Epithelial cell of prostate (primary cell): ENCODE results near the gene CDH13.

Experiments used
- DNase-seq: peaks from one replicate; pipeline ENCODE4 v3.0.0-alpha.2; 2011; ENCODE audit warnings: low read depth, low spot score
- H3K27ac ChIP-seq: fragments of 450-650 bp; 2 replicates; pipeline ENCODE4 v1.5.1; 2017; ENCODE audit warnings: mild to moderate bottlenecking

Gene CDH13

DNA sequence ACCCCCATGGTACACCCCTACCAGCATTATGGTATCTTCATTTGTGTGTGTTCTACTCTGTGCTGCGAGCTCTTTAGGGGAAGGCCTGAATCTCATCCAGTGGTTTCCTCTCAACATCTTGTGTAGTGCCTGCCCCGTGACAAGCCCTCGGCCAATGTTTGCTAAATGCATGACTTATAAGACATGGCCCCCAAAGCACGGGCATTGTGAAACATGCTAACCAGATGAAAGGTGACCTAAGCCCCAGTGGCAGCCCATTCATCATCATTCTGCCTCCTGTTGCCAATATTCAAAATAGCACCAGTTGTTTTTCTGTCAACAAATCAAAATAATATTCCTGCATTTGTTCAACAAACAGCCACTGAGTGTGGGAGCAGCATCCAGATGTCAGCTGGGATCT is 1072.2 kb downstream of the CDH13 start:
- H3K27ac ChIP-seq: no peak overlapping the region
- DNase-seq: no peak

DNA sequence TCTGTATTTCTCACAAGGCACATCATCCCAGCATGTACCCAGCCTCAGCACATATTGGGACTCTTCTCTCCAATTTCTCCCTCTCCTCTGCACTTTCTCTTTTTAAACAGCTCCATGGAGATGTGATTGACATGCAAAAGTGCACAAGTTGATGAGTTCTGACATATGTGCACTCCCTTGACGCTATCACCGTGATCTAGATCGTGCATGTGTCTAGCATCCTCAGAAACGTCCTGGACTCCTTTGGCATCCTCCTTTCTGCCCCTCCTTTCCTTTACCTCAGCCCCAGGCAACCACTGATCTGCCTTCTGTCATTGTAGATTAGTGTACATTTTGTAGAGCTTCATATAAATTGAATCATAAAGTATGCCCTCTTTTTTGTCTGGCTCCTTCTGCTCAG is 1073.0 kb downstream of the CDH13 start:
- H3K27ac ChIP-seq: no peak overlapping the region
- no peak for DNase-seq

DNA sequence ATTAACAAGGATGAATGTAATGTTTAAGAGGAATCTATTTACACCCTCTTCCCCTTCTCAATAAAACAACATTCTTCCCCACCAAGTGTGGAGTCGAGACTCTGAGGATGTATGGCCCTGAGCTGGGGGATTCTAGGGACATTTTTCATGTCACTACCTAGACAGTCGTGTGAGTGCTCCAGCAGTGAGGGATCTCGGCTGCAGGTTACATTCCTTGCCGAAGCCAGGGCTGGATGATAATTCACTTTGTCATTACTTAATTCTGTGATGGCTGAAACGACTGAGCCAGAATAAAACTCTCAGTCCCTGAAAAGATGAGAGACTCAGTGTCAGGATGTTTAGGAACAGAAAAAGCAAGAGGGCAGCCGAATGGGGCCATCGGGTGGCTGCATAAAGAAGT is 1074.1 kb downstream of the CDH13 start:
- DNase-seq: no peak
- H3K27ac ChIP-seq: no peak overlapping the region

DNA sequence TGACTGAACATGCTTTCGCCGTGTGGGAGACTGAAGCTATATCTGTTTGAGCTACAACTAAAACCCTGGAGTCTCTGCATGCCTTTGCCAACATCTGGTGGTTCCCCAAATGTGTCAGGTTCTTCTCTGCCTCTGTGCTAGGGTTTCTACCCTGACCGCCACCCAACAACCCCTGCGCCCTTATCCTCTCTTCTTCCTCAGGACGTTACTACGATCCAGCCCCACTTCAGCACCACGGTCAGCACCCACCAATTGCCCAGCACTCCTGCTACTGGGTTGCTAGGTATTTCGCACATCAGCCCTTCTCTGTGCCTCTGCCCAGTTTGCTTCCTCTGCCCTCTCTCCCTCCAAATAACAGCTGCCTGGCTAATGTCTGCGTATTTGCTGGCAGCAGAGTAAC is 1074.7 kb downstream of the CDH13 start:
- no peak for DNase-seq
- no peak overlapping the region for H3K27ac ChIP-seq

DNA sequence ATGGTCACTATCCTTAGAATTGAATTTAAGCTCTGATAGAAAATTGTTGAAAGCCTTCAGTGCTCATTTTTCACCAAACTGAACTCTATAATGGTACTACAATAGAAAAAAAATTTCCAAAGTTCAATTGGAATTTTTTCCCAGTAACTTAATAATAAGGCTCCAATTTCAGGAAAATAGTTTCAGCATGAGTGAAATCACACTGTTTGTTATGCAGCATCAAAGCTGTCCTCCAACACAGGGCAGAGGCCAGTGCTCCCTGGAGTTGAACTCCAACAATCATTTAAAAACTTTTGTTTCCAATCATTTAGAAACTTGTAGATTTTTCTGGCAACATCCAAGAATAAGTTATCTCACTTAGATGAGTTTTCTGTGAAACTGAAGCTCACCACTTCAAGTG is 1077.9 kb downstream of the CDH13 start:
- H3K27ac ChIP-seq: no peak overlapping the region
- no peak for DNase-seq

DNA sequence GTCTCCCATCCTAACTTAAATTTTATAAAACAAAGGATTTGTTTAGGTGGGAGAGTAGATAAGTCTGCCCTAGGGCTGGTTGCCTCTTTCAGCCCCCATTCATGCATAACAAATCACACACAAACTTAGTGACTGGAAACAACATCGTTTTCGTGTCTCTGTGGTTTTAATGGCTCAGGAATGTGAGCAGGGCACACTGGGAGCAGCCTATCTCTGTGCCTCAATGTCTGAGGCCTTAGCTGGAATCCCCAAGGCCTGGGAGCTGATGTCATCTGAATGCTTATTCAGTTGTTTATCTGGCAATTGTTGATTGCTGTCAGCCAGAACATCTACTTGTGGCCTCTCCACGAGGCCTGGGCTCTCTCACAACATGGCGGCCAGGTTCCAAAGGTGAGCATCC is 1079.1 kb downstream of the CDH13 start:
- no peak for DNase-seq
- no peak overlapping the region for H3K27ac ChIP-seq

DNA sequence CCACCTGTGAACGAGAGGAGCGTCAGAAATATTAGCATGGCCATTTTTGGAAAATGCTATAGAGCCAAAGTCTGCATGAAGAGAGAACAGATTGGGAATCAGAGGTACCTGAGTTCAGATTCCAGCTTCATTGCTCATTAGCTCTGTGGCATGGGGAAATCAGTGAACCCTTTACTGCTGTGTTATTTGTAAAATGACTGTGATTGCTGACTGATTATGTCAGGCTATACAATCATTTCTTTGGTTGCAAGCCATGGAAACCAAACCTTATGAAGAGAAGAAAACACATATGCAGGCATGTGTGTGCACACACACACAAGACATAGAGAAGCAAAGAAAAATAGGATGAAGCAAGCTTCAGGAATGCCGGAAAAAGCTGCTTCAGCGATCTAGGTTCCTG is 1079.6 kb downstream of the CDH13 start:
- DNase-seq: no peak
- no peak overlapping the region for H3K27ac ChIP-seq

DNA sequence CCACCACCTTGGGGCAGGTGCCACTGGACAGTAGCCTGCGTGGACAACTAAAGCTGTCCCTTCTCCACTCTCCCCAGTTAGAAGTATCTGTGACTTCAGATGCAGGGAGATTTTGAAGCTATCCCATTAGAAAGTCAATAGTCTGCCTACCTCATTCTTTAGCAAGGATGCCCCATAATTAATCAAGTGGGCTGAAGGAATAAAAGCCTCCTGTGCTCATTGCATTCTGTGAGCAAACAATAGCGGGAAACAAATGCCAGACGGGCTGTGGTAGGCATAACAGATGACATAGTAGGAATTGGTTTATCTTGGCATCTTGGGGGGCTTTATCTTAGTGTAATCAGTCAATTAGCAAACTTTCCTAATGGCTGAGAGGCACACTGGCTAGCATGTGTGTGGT is 1084.3 kb downstream of the CDH13 start:
- no peak for DNase-seq
- H3K27ac ChIP-seq: no peak overlapping the region

DNA sequence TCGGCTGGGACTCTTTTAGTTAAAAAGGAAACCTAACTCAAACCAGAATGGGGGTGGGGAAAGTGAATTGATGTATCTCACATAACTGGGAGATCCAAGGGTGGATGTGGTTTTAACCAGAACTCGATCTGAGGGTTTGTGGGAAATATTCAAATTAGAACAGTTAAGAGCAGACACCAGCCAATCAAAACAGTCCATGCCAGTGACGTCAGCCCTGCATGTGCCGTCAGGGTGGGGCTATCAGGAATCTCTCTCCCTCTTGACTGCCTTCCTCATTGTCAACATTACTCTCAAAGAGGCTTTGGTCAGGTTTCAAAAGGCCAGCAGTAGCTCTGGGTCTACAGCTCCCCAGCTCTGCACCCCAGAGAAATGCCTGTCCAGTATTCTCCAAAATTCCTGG is 1086.8 kb downstream of the CDH13 start:
- H3K27ac ChIP-seq: no peak overlapping the region
- DNase-seq: no peak

DNA sequence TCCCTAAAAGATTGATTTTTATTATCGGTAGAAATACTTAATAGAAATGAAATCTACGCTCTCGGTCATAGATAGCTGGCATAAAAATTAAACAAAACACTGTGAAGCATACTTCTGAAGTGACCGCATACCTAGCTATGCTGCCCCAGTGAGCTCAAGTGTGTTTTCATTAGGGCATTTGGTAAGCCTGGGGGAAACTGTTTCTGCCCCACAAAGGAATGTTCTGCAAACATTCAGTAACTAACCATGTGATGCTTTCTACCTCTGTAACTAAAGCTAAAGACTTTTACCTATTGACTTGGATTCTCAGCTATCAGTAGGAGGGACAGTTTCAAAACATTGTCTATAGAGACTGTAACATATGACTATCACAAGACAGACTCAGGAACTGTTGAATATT is 1087.5 kb downstream of the CDH13 start:
- no peak overlapping the region for H3K27ac ChIP-seq
- no peak for DNase-seq

DNA sequence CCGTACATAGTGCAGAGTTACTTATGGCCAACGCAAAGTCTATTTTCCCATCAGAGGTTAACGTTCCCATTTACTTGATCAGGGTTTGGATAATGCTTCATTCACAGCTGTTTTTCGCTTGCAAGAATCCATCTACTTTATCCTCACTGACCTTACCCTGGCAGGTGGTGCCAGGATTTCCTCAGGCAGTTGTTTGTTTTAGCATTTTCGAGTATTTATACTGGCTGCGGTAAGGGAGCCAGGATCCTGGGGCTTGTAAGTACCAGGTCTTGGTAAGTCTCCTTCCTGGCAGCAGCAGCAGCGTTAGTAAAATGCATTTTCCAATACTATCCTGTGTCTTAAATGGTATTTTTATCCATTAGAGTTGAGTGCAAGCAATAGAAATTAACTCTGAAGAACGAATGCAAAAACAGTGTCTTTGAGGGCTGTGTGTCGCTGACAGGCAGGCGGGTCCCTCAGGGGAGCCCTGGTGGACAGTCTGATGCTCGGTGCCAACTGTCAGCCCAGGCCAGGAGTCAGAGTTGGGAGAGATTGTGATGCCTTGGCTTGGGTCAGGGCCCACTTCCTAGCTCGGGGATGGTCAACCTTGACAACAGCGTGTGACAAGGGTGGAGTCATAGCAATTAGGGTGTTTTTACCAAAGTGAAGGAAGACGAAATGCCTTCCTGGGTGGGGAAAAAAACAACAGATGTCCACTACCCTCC is 1088.6 kb downstream of the CDH13 start:
- DNase-seq: no peak

DNA sequence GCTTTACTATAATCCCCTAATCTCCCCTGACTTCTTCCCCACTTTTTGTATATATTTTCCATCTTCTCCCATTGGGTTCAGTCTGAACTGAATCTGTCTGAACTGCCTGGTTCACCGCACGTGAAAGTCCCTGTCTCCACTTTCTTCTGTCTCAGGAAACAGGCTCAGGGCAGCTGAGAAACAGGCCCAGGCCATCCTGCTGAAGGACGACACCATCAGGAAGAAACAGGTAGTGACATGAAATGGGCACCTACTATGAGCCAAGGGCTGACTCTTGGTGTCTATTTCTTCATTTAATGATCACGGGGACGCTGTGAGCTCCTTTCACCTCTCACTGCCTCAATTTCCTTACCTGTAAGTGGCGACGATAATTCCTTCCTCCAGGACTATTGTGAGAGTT is 1090.5 kb downstream of the CDH13 start:
- no peak for DNase-seq
- no peak overlapping the region for H3K27ac ChIP-seq

More for the DNA sequence above, 1088.6 kb downstream of the CDH13 start:
- no peak overlapping the region for H3K27ac ChIP-seq

DNA sequence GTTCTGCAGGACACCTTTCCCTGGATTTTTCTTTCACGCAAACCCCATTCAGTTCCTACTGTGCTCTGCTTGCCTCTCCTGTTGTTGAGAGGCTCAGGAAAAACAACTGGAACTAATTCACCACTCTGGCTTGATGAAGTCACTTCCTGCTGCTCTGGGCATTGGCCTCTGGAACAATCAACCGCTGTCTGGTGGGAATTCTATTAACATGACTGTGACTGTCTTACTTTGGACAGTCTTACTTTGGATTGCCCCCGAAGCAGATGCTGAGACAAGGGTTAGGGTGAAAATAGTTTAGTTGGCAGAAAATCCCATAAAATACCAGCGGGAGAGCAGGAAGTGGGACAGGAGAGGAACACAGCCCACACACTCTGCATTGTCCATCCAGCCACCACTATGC is 1091.0 kb downstream of the CDH13 start:
- H3K27ac ChIP-seq: no peak overlapping the region
- no peak for DNase-seq

DNA sequence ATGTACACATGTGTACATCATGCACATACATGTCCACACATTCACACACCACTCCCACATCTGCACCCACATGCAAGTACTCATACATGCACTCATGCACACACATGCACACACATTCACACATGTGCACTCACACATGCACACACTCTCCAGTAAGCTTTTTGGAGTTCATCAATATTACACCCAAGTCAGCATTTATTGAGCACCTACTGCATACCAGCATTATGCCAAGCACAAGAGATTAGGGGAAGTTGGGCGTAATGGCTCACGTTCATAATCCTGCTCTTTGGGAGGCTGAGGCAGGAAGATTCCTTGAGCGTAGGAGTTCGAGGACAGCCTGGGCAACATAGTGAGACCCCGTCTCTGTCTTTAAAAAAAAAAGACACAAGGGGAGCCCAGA is 1093.4 kb downstream of the CDH13 start:
- no peak overlapping the region for H3K27ac ChIP-seq

DNA sequence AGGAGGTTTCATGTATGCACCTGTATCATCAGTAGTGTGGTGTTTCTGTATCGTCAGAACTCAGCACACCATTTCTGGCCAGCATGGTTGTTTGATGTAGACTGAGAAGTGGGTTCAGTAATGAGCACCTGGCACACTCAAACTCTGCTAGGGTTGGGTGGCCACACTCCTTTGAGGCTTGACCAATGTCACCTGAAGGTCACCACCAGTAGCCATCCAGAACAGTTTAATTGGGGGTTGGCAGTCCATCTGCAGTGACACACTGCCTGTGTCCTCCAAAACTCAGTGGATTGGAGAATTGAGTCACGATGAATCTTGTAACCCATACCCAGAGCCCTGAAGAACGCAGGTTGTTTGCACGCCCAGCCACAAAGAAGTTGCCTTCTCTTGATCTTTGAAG is 1094.2 kb downstream of the CDH13 start:
- no peak overlapping the region for H3K27ac ChIP-seq

More for the DNA sequence above, 1093.4 kb downstream of the CDH13 start:
- no peak for DNase-seq

DNA sequence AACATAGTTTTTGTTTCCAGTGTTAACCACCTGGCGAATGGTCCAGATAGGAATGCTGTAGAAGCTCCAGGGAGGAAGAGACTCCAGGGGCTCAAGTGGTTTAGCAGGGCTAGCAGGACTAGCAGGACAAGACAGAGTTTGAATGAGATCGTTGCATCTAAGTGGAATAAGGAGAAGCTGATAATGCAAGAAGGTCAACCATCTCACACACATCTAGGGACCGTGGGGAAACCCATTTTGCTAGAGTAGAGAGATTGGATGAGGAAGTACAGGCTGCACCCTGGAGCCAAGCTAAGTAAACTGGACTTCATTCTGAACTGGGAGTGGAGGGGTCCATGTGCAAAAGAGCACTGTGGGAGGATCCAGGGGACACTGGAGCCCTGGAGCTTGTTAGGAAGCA is 1094.9 kb downstream of the CDH13 start:
- H3K27ac ChIP-seq: no peak overlapping the region
- no peak for DNase-seq

More for the DNA sequence above, 1094.2 kb downstream of the CDH13 start:
- no peak for DNase-seq

DNA sequence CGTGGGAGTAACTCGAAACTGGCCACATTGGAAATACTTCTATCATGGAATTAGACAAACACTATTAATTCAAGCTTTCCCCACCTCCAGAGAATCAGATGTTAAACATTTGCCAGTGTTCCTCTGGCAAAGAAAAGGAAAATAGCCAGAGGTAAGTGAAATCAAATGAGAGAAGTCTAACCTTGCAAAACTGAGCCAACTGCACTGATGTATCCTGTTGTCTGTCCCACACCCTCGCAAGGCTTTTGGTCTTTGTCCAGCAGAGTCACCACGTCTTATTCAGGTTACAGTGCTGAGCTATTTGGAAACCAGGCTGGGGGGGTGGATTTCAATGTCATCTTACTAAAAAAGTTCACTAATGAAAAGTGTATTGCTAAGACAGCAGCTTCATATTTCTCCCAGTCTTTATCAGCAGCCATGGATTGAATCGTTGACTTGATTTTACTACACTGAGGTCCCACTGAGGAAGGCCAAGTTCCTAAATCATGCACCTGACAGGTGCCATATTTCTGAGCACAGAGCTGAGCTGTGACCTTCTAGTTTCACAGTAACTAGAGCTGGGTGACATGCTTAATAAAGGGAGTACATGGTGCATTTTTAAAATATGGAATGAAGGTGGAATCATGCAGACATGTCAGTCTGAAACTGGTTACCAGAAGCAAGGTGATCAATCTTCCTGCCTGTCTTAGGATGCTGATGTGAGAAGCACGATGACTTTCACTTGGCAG is 1095.9 kb downstream of the CDH13 start:
- DNase-seq: no peak
- no peak overlapping the region for H3K27ac ChIP-seq

DNA sequence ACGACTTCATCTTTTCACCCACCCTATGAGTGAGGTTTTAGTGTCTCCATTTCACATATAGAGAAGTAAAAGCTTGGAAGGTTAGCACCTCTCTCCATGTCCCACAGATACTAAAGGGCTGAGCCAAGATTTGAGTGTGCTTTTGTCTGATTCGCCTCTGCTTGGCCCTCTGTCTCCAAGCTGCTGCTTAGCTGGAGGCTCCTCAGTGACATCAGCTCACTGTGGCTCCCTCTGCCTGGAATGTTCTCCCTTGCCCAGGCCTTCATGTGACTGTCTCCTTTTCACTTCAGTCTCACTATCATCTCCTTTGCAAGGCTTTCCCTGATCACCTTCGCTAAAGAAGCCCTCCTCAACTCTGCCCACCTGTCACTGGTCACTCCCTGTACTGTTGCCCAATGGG is 1096.5 kb downstream of the CDH13 start:
- no peak for DNase-seq

DNA sequence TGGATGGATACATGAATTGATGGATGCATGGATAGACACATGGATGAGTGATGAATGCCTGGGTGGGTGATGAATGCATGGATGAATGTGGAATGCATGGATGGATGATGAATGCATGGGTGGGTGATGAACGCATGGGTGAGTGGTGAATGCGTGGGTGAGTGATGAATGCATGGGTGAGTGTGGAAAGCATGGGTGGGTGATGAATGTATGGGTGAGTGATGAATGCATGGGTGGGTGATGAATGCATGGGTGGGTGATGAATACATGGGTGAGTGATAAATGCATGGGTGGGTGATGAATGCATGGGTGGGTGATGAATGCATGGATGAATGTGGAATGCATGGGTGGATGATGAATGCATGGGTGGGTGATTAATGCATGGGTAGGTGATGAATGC is 1097.1 kb downstream of the CDH13 start:
- no peak overlapping the region for H3K27ac ChIP-seq
- no peak for DNase-seq

More for the DNA sequence above, 1096.5 kb downstream of the CDH13 start:
- no peak overlapping the region for H3K27ac ChIP-seq

DNA sequence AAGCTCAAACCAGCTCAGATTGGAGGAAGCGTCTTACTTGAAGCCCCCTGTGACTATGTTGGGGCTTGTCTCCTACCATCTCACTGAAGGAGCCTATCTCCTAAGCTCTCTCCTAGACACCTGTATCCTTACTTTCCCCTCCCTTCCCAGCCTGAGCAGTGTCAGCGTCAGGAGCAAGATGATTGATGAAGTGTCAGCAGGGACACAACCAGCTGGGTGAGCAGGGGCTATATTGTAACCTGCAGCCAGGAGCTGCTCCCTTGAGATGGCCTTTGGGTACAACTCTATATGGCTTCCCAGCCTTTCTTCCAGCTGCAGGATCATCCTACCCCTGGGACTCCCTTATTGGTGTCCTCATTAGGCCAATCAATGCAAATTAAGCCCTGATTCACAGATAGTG is 1097.8 kb downstream of the CDH13 start:
- DNase-seq: no peak

DNA sequence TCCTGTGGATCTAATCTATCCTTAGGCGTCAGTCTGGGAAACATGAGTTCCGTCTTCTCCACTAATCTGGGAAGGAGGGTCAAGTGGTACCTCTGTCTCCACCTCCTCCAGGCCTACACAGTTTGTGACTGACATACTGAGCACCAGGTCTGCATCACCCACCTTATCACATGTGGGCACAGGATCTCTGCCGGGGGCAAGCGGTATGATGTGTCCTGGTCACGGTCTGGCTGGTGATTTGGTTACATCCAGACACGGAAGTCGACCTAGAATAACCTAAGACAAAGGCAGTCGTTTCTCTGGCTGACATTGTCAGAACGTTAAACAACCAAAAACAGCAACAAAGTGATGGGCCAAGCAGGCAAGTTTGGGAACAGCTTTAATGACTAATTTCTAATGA is 1098.5 kb downstream of the CDH13 start:
- DNase-seq: no peak

More for the DNA sequence above, 1097.8 kb downstream of the CDH13 start:
- H3K27ac ChIP-seq: no peak overlapping the region

DNA sequence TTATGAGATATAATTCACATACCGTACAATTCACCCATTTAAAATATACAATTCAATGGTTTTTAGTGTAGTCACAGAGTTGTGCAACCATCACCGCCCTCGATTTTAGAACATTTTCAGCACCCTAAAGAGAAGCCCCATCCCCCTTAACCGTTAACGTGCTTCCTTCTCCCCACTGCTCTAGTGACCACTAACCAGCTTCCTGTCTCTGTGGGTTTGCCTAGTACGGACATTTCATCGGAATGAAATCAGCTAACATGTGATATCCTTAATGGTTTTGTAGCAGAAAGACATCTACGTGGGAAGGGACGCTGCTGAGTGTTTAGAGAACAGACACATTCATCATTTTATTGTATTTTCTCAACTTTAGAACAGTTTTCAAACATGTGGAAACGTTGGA is 1100.2 kb downstream of the CDH13 start:
- no peak overlapping the region for H3K27ac ChIP-seq
- no peak for DNase-seq

More for the DNA sequence above, 1098.5 kb downstream of the CDH13 start:
- no peak overlapping the region for H3K27ac ChIP-seq
